ENCODE data around the gene SMTN. TPM values are rescaled to one million over a fixed set of nuclear protein-coding genes. Genes with fewer than 3 reads are reported as not detected.

The SMTN gene
- total RNA-seq, 1 donor from 2014 or later: 54.0 TPM

- TF ChIP-seq CTCF (conservative IDR thresholded peaks at IDR 0.05): no peak
- Mint-ChIP-seq H3K27ac (no peak overlapping the region), H3K4me1 (ENCODE audit: unreplicated experiment) (no peaks in the 10 kb centered on the region), H3K27me3 (peaks cover 5% of the 10 kb centered on the region), H3K9me3 (no peaks in the 10 kb centered on the region), H3K36me3 (no peaks in the 10 kb centered on the region), H3K4me3 (no peak overlapping the region)
- DNase-seq (ENCODE audit: extremely low spot score, unreplicated experiment): no peak
Observed at GRCh38 chr22:31140746-31141145, 59.6 kb downstream of the SMTN start.

GRCh38 chr22:31141551-31141950 lies 60.4 kb downstream of the SMTN start:
- no peak for DNase-seq (ENCODE audit: extremely low spot score, unreplicated experiment)
- H3K27me3 Mint-ChIP-seq: peaks cover 5% of the 10 kb centered on the region
- H3K9me3 Mint-ChIP-seq: no peaks in the 10 kb centered on the region
- H3K4me1 Mint-ChIP-seq (ENCODE audit: unreplicated experiment): no peaks in the 10 kb centered on the region
- H3K4me3 Mint-ChIP-seq: no peak overlapping the region
- no peaks in the 10 kb centered on the region for H3K36me3 Mint-ChIP-seq
- TF ChIP-seq CTCF (conservative IDR thresholded peaks at IDR 0.05): no peak
- H3K27ac Mint-ChIP-seq: no peak overlapping the region

GRCh38 chr22:31142285-31142684 lies 61.2 kb downstream of the SMTN start:
- DNase-seq (ENCODE audit: extremely low spot score, unreplicated experiment): no peak
- Mint-ChIP-seq H3K27me3 (peaks cover 5% of the 10 kb centered on the region), H3K27ac (no peak overlapping the region), H3K9me3 (no peaks in the 10 kb centered on the region), H3K4me3 (no peak overlapping the region), H3K4me1 (ENCODE audit: unreplicated experiment) (no peaks in the 10 kb centered on the region), H3K36me3 (no peaks in the 10 kb centered on the region)
- TF ChIP-seq CTCF (conservative IDR thresholded peaks at IDR 0.05): no peak

GRCh38 chr22:31143038-31143437 lies 61.9 kb downstream of the SMTN start:
- DNase-seq (ENCODE audit: extremely low spot score, unreplicated experiment): no peak
- Mint-ChIP-seq H3K36me3 (no peaks in the 10 kb centered on the region), H3K9me3 (no peaks in the 10 kb centered on the region), H3K27me3 (peaks cover 5% of the 10 kb centered on the region), H3K4me3 (no peak overlapping the region), H3K27ac (no peak overlapping the region), H3K4me1 (ENCODE audit: unreplicated experiment) (no peaks in the 10 kb centered on the region)
- no peak for TF ChIP-seq CTCF (conservative IDR thresholded peaks at IDR 0.05)

- Mint-ChIP-seq H3K4me3 (no peak overlapping the region), H3K27ac (no peak overlapping the region)
- DNase-seq (ENCODE audit: extremely low spot score, unreplicated experiment): no peak
Observed at GRCh38 chr22:31143537-31143936, 62.4 kb downstream of the SMTN start.

More at GRCh38 chr22:31143537-31143936, 62.4 kb downstream of the SMTN start:
- Mint-ChIP-seq H3K27me3 (peaks cover 5% of the 10 kb centered on the region), H3K4me1 (ENCODE audit: unreplicated experiment) (peaks cover under 1% of the 10 kb centered on the region), H3K9me3 (no peaks in the 10 kb centered on the region), H3K36me3 (no peaks in the 10 kb centered on the region)
- no peak for TF ChIP-seq CTCF (conservative IDR thresholded peaks at IDR 0.05)
